Measurements from ENCODE around the gene C6orf47.
"Not testable (repeated sequence)": the region's sequence is repeated elsewhere in the genome, so short reads cannot be mapped to it uniquely, and the experiment has no call there.

C6orf47 gene, protein sequence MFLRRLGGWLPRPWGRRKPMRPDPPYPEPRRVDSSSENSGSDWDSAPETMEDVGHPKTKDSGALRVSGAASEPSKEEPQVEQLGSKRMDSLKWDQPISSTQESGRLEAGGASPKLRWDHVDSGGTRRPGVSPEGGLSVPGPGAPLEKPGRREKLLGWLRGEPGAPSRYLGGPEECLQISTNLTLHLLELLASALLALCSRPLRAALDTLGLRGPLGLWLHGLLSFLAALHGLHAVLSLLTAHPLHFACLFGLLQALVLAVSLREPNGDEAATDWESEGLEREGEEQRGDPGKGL

GRCh38 chr6:31660381-31661261, at the start of gene C6orf47:
TSS of gene C6orf47 (minus strand) at chr6:31660778. CDS start at chr6:31659947, 831 bp downstream.
- TF ChIP-seq, protein P1, sequence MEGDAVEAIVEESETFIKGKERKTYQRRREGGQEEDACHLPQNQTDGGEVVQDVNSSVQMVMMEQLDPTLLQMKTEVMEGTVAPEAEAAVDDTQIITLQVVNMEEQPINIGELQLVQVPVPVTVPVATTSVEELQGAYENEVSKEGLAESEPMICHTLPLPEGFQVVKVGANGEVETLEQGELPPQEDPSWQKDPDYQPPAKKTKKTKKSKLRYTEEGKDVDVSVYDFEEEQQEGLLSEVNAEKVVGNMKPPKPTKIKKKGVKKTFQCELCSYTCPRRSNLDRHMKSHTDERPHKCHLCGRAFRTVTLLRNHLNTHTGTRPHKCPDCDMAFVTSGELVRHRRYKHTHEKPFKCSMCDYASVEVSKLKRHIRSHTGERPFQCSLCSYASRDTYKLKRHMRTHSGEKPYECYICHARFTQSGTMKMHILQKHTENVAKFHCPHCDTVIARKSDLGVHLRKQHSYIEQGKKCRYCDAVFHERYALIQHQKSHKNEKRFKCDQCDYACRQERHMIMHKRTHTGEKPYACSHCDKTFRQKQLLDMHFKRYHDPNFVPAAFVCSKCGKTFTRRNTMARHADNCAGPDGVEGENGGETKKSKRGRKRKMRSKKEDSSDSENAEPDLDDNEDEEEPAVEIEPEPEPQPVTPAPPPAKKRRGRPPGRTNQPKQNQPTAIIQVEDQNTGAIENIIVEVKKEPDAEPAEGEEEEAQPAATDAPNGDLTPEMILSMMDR (IDR thresholded peaks at IDR 0.05; ENCODE audit: borderline replicate concordance, insufficient read depth, low read depth, low read length): no peak

GRCh38 chr6:31709157-31709556, 48.6 kb upstream of the C6orf47 start:
- not testable (repeated sequence) for H3K4me3 ChIP-seq (ENCODE audit: low read depth, low read length)

More at GRCh38 chr6:31660381-31661261, at the start of gene C6orf47:
- peak within 1 kb of the TSS; percentile 61 for H3K4me3 ChIP-seq (ENCODE audit: low read depth, low read length)

DNA sequence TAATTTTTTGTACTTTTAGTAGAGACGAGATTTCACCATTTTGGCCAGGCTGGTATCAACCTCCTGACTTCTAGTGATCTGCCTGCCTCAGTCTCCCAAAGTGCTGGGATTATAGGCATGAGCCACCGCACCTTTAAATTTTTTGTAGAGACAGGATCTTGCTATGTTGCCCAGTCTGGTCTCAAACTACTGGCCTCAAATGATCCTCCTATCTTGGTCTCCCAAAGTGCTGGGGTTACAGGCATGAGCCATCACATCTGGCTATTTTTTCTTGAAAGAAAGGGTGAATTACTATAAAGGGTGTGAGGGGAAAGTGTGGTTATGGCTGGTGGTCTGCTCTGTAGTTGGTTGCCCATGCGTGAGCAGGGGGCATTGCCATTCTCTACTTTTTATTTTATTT, 47.6 kb upstream of the C6orf47 start:
- H3K4me3 ChIP-seq (ENCODE audit: low read depth, low read length): no peak overlapping the region
- TF ChIP-seq, protein P1 (IDR thresholded peaks at IDR 0.05; ENCODE audit: borderline replicate concordance, insufficient read depth, low read depth, low read length): no peak

- H3K4me3 ChIP-seq (ENCODE audit: low read depth, low read length): no peak overlapping the region
- TF ChIP-seq, protein P1 (IDR thresholded peaks at IDR 0.05; ENCODE audit: borderline replicate concordance, insufficient read depth, low read depth, low read length): no peak
Observed at GRCh38 chr6:31707701-31708100, 47.1 kb upstream of the C6orf47 start.

DNA sequence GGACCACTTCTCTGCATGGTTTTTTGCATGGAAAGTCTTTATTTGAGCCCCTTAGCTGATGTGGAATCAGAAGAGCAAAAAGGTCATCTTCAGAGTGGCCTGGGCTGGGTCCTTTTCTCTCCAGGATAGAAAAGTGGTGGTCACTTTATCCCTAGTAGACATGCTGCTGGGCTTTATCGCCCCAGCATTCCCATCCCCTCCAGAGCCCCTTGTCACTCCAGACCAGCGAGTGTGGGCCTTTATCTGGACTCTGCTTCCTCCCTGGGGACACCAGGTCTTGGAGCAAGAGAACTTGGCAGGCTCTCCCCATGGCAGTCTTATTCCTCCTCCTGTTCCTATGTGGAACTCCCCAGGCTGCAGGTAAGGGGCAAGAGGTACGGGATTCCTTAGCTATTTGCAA, 46.0 kb upstream of the C6orf47 start, which contains the start of gene LY6G6F:
Gene LY6G6F, plus strand, starts transcription at position 268 of the 400 bp plus-strand sequence. Its CDS starts 41 bp downstream, at position 309.
- no peak within 1 kb of the TSS for H3K4me3 ChIP-seq (ENCODE audit: low read depth, low read length)
- TF ChIP-seq, protein P1 (IDR thresholded peaks at IDR 0.05; ENCODE audit: borderline replicate concordance, insufficient read depth, low read depth, low read length): no peak

DNA sequence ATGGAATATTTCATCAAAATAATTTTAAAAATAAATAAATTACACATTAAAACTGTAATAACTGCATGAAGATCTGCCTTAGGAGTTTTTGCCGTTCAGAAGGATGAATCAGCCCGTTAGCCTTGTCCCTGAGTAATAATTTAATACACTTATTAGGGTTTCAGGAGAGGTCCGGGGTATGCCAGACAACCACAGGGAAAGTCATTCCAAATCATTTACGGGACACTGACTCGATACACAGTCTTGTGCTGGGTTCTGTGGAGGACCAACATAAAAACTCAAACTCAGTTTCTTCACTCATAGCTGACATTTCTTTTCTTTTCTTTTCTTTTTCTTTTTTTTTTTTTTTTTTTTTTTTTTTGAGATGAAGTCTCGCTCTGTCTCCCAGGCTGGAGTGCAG, 45.4 kb upstream of the C6orf47 start:
- TF ChIP-seq, protein P1 (IDR thresholded peaks at IDR 0.05; ENCODE audit: borderline replicate concordance, insufficient read depth, low read depth, low read length): no peak
- H3K4me3 ChIP-seq (ENCODE audit: low read depth, low read length): no peak overlapping the region

DNA sequence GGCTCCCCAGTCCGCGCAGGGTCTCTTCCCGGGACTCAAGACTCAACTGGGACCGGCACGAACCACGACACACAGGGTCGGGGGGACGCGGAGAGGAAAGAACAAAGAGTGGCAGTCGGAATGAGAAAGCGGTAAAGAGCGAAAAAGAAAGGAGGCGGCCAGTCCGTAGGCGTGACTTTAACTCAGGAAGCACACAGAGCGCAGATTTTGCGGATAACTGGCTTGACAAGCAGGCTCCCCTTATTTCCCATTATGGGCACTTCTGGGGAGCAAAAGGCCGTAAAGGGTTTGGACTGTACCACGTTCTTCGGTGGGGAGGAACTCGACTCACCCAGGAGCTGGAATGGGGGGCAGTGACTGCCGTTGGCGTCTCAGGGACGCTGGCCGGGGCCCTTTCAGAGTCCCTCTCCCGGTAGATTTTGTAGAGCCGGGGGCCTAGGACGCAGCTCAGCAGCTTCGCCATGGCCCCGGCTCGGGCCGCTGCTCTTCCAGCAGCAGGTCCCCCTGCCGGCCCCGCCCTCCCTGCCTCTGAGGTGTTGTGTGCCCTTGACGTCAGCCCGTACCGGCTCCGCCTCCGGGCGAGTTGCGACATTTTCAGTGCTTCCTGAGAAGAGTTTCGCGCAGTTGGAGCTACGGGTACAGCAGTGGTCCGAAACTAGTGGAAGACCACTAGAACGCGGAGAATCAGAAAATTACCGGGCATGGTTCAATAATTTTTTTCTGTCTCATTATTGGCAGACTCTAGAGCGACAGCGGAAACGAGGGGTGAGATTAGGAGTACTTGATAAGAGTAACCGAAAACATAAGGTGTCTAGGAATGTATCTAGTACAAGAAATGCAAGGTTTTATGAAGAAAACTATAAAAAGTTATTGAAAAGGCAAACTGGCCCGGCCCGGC, 42.5 kb upstream of the C6orf47 start, which contains the start of gene ABHD16A:
Gene ABHD16A, minus strand, starts transcription at position 506 of the 898 bp plus-strand sequence. Its CDS starts 43 bp downstream, at position 463.
- H3K4me3 ChIP-seq (ENCODE audit: low read depth, low read length): peak within 1 kb of the TSS; percentile 62
- TF ChIP-seq, protein P1 (IDR thresholded peaks at IDR 0.05; ENCODE audit: borderline replicate concordance, insufficient read depth, low read depth, low read length): no peak

Measured in GM12875 (cell line).